Keratinocyte (primary cell): ENCODE data around the gene ENO2.

Experiments used
- EZH2 ChIP-seq: IDR thresholded peaks from one replicate; pipeline ENCODE4 v1.6.1; 2012; ENCODE audit warnings: inconsistent platforms, mild to moderate bottlenecking, low read length, moderate library complexity
- TF ChIP-seq, protein P1 (sequence below), 3 experiments: IDR thresholded peaks in 1 of 3; conservative IDR thresholded peaks in 1 of 3; optimal IDR thresholded peaks in 1 of 3; 2 replicates in 2 of 3; 3 replicates in 1 of 3; pipeline versions ENCODE3 to v1.5.1; 2011; ENCODE audit warnings: low read length in 3 of 3, mild to moderate bottlenecking in 3 of 3, moderate library complexity in 2 of 3, control low read depth in 1 of 3, inconsistent platforms in 1 of 3; ENCODE audit not compliant: insufficient read depth in 2 of 3; ENCODE audit errors: extremely low read depth in 1 of 3

DNA sequence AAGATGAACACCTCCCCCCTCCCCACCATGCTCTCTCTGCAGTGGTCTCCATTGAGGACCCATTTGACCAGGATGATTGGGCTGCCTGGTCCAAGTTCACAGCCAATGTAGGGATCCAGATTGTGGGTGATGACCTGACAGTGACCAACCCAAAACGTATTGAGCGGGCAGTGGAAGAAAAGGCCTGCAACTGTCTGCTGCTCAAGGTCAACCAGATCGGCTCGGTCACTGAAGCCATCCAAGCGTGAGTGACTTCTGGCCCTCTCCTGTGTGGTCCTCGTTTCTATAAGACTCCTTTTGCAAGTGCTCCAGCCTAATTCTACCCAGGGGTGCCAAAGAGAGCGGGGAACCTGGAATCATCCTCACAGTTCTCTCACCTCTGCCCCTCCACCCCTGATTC lies 7.2 kb downstream of the ENO2 start:
- TF ChIP-seq EZH2 = no peak
- TF ChIP-seq, protein P1, sequence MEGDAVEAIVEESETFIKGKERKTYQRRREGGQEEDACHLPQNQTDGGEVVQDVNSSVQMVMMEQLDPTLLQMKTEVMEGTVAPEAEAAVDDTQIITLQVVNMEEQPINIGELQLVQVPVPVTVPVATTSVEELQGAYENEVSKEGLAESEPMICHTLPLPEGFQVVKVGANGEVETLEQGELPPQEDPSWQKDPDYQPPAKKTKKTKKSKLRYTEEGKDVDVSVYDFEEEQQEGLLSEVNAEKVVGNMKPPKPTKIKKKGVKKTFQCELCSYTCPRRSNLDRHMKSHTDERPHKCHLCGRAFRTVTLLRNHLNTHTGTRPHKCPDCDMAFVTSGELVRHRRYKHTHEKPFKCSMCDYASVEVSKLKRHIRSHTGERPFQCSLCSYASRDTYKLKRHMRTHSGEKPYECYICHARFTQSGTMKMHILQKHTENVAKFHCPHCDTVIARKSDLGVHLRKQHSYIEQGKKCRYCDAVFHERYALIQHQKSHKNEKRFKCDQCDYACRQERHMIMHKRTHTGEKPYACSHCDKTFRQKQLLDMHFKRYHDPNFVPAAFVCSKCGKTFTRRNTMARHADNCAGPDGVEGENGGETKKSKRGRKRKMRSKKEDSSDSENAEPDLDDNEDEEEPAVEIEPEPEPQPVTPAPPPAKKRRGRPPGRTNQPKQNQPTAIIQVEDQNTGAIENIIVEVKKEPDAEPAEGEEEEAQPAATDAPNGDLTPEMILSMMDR (optimal IDR thresholded peaks at IDR 0.05 in 1 of 3, IDR thresholded peaks at IDR 0.05 in 1 of 3, conservative IDR thresholded peaks at IDR 0.05 in 1 of 3; ENCODE audit: extremely low read depth in 1 of 3, insufficient read depth in 2 of 3, low read length in 3 of 3) = no peak
